Fibroblast of lung (primary cell): ENCODE measurements around the gene PHF8. TPM values are rescaled to one million over a fixed set of nuclear protein-coding genes. Genes with fewer than 3 reads are reported as not detected.

Source experiments
- DNase-seq, 2 donors: peaks; one replicate each; pipeline versions ENCODE4 v3.0.0 to v3.0.0-alpha.2; 2010; ENCODE audit warnings: low read depth in 2 of 2
- H2AFZ ChIP-seq: 2 replicates; pipeline ENCODE4 v1.5.1; 2012; ENCODE audit warnings: low read length, control low read depth, inconsistent platforms
- H3K27ac ChIP-seq: 2 replicates; pipeline ENCODE4 v1.5.1; 2011; ENCODE audit warnings: low read length, control low read depth; ENCODE audit not compliant: insufficient read depth
- H3K27me3 ChIP-seq: 2 replicates; pipeline ENCODE4 v1.5.1; 2011; ENCODE audit warnings: mild to moderate bottlenecking, low read length; ENCODE audit not compliant: control insufficient read depth, insufficient read depth
- H3K36me3 ChIP-seq: 2 replicates; pipeline ENCODE4 v1.5.1; 2011; ENCODE audit warnings: low read length; ENCODE audit not compliant: control insufficient read depth, insufficient read depth
- H3K4me1 ChIP-seq: 2 replicates; pipeline ENCODE4 v1.5.1; 2011; ENCODE audit warnings: low read length; ENCODE audit not compliant: control insufficient read depth, insufficient read depth; ENCODE audit errors: extremely low read depth
- H3K4me2 ChIP-seq: 2 replicates; pipeline ENCODE4 v1.5.1; 2011; ENCODE audit warnings: low read length, control low read depth; ENCODE audit not compliant: insufficient read depth; ENCODE audit errors: extremely low read depth
- H3K4me3 ChIP-seq, 4 experiments: fragments of 200-600 bp in 1 of 4; sonication (generic) in 1 of 4; replicated peaks in 1 of 4; 2 replicates each; pipeline ENCODE4 v1.5.1; 2011 to 2016; ENCODE audit warnings: low read length in 4 of 4, low read depth in 3 of 4, mild to moderate bottlenecking in 3 of 4, control low read depth in 2 of 4, inconsistent platforms in 1 of 4, mixed read lengths in 1 of 4; ENCODE audit not compliant: insufficient read depth in 1 of 4; ENCODE audit errors: control extremely low read depth in 1 of 4
- H3K79me2 ChIP-seq: 2 replicates; pipeline ENCODE4 v1.5.1; 2012; ENCODE audit warnings: mild to moderate bottlenecking, low read length, inconsistent platforms; ENCODE audit not compliant: control insufficient read depth, insufficient read depth
- H3K9ac ChIP-seq: 2 replicates; pipeline ENCODE4 v1.5.1; 2011; ENCODE audit warnings: mild to moderate bottlenecking, low read length, control low read depth; ENCODE audit not compliant: insufficient read depth
- H3K9me3 ChIP-seq: 2 replicates; pipeline ENCODE4 v1.5.1; 2012; ENCODE audit warnings: low read depth, low read length; ENCODE audit not compliant: control insufficient read depth, insufficient read depth
- H4K20me1 ChIP-seq: 2 replicates; pipeline ENCODE4 v1.5.1; 2011; ENCODE audit warnings: low read length; ENCODE audit not compliant: control insufficient read depth, insufficient read depth; ENCODE audit errors: extremely low read depth
- EZH2 ChIP-seq: IDR thresholded peaks from 2 replicates; pipeline ENCODE4 v1.5.1; 2012; ENCODE audit warnings: low read length, control low read depth, mild to moderate bottlenecking; ENCODE audit errors: missing control alignments
- polyA plus RNA-seq, 2 donors: library from polyadenylated mRNA; depleted of rRNA in 1 of 2; stranded (reverse) in 1 of 2; unstranded in 1 of 2; fragments of >200 nt; gene quantifications; 2 replicates each; pipeline ENCODE4 v1.2.1, GENCODE V29; 2011 to 2012; ENCODE audit warnings: missing spikeins in 1 of 2
- total RNA-seq: library from RNA; depleted of rRNA; stranded (reverse); fragments of >200 nt; gene quantifications from 2 replicates; pipeline ENCODE4 v1.2.1, GENCODE V29; 2014
- TF ChIP-seq, protein P1 (sequence below), 2 donors: IDR thresholded peaks in 1 of 2; conservative IDR thresholded peaks in 1 of 2; 1 replicate in 1 of 2; 2 replicates in 1 of 2; pipeline ENCODE4 v1.5.1; 2011 to 2012; ENCODE audit warnings: low read length in 2 of 2, control low read depth in 1 of 2, inconsistent platforms in 1 of 2, low read depth in 1 of 2, mild to moderate bottlenecking in 1 of 2

The PHF8 gene
- total and polyA plus RNA-seq, 2 donors (not counting 1 experiment from before 2014, with no cell fraction given) = 7.8 to 16.7 TPM

DNA sequence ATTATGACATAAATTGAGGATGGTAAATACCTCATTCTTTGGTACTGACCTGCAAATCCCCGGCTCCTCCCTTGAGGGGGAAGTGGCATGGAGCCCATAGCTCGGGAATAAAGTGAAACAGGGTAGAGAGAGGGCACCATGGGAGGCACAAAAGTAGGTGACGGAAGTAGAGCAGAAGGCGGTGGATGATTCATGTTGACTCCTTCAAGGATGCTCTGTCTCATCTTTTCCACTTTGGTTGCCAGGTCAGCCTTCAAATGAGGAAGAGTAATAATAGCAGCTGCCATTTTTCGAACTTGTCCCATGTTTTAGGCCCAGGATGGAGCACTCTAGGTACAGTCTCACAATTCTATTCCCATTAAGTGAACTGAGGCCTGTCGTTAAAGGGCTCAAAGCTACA is 41.4 kb upstream of the PHF8 start:
- no peaks in the 10 kb centered on the region for H4K20me1 ChIP-seq
- H3K27me3 ChIP-seq = no peaks in the 10 kb centered on the region
- H3K4me2 ChIP-seq = no peak overlapping the region
- no peak overlapping the region for H2AFZ ChIP-seq
- no peak overlapping the region for H3K4me3 ChIP-seq
- no peaks in the 10 kb centered on the region for H3K4me1 ChIP-seq
- peak in 1 of 2 donors; percentile 9 for DNase-seq
- no peaks in the 10 kb centered on the region for H3K36me3 ChIP-seq
- no peak overlapping the region for H3K9ac ChIP-seq
- H3K9me3 ChIP-seq = no peaks in the 10 kb centered on the region
- TF ChIP-seq, protein P1, sequence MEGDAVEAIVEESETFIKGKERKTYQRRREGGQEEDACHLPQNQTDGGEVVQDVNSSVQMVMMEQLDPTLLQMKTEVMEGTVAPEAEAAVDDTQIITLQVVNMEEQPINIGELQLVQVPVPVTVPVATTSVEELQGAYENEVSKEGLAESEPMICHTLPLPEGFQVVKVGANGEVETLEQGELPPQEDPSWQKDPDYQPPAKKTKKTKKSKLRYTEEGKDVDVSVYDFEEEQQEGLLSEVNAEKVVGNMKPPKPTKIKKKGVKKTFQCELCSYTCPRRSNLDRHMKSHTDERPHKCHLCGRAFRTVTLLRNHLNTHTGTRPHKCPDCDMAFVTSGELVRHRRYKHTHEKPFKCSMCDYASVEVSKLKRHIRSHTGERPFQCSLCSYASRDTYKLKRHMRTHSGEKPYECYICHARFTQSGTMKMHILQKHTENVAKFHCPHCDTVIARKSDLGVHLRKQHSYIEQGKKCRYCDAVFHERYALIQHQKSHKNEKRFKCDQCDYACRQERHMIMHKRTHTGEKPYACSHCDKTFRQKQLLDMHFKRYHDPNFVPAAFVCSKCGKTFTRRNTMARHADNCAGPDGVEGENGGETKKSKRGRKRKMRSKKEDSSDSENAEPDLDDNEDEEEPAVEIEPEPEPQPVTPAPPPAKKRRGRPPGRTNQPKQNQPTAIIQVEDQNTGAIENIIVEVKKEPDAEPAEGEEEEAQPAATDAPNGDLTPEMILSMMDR (conservative IDR thresholded peaks at IDR 0.05 in 1 of 2, IDR thresholded peaks at IDR 0.05 in 1 of 2; ENCODE audit: low read depth in 1 of 2, low read length in 2 of 2) = no peak
- TF ChIP-seq EZH2 = no peak
- no peaks in the 10 kb centered on the region for H3K79me2 ChIP-seq
- no peak overlapping the region for H3K27ac ChIP-seq

DNA sequence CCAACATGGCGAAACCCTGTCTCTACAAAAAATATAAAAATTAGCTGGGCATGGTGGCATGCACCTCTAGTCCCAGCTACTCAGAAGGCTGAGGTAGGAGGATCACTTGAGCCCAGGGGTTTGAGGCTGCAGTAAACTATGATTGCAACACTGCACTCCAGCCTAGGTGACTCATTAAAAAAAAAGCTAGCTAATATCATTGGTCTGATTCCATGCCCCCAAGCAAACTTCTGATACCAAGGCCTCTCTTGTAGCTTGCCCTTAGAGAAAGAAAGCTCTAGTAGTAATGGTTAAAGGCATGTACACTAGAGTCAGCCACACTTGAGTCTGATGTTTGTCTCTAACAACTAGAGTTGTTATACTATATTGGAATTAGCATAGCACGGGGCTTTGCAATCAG is 32.6 kb upstream of the PHF8 start:
- no peaks in the 10 kb centered on the region for H3K4me1 ChIP-seq
- H3K27me3 ChIP-seq = no peaks in the 10 kb centered on the region
- DNase-seq = peak; percentile 18 to 35
- no peak overlapping the region for H3K27ac ChIP-seq
- no peak overlapping the region for H3K4me3 ChIP-seq
- no peaks in the 10 kb centered on the region for H3K79me2 ChIP-seq
- no peak overlapping the region for H3K4me2 ChIP-seq
- no peaks in the 10 kb centered on the region for H4K20me1 ChIP-seq
- H3K9me3 ChIP-seq = no peaks in the 10 kb centered on the region
- TF ChIP-seq EZH2 = no peak
- TF ChIP-seq, protein P1 (conservative IDR thresholded peaks at IDR 0.05 in 1 of 2, IDR thresholded peaks at IDR 0.05 in 1 of 2; ENCODE audit: low read depth in 1 of 2, low read length in 2 of 2) = no peak
- no peak overlapping the region for H2AFZ ChIP-seq
- H3K36me3 ChIP-seq = no peaks in the 10 kb centered on the region
- H3K9ac ChIP-seq = no peak overlapping the region

GRCh38 chrX:54074826-54075225 is 30.6 kb upstream of the PHF8 start:
- no peaks in the 10 kb centered on the region for H3K4me1 ChIP-seq
- H3K27ac ChIP-seq = no peak overlapping the region
- H3K36me3 ChIP-seq = no peaks in the 10 kb centered on the region
- H2AFZ ChIP-seq = no peak overlapping the region
- no peak overlapping the region for H3K4me3 ChIP-seq
- no peaks in the 10 kb centered on the region for H3K79me2 ChIP-seq
- no peaks in the 10 kb centered on the region for H3K9me3 ChIP-seq
- H3K4me2 ChIP-seq = no peak overlapping the region
- no peaks in the 10 kb centered on the region for H4K20me1 ChIP-seq
- H3K9ac ChIP-seq = no peak overlapping the region
- TF ChIP-seq EZH2 = no peak
- TF ChIP-seq, protein P1 (conservative IDR thresholded peaks at IDR 0.05 in 1 of 2, IDR thresholded peaks at IDR 0.05 in 1 of 2; ENCODE audit: low read depth in 1 of 2, low read length in 2 of 2) = no peak
- no peak for DNase-seq
- no peaks in the 10 kb centered on the region for H3K27me3 ChIP-seq
